Naive thymus-derived CD8-positive, alpha-beta T cell (primary cell): ENCODE measurements around the gene CENATAC. TPM values are rescaled to one million over a fixed set of nuclear protein-coding genes. Genes with fewer than 3 reads are reported as not detected.
"Not testable (repeated sequence)": the region's sequence is repeated elsewhere in the genome, so short reads cannot be mapped to it uniquely, and the experiment has no call there.

Experiments used
- ATAC-seq, 2 donors: fragments of 150-1000 bp; cut with Tn5 transposase in 1 of 2; sonication (Bioruptor Pico), chemical (Tn5 transposase) in 1 of 2; 1 replicate in 1 of 2; 2 replicates in 1 of 2; pipeline ENCODE4 v1.10.0; 2021; ENCODE audit warnings: mild to moderate bottlenecking in 2 of 2, moderate library complexity in 2 of 2
- POLR2A ChIA-PET: fragments of 350-600 bp; sonication (Branson Sonifier 250); formaldehyde crosslinking; loops from one replicate; lab custom pipeline; 2021; ENCODE audit warnings: antibody characterized with exemption; lab: Charles Lee
- DNase-seq, 10 donors: peaks; one replicate each; pipeline versions ENCODE4 v3.0.0 to v3.0.0-alpha.2; 2020 to 2022
- H3K27ac Mint-ChIP-seq, 10 donors: one replicate each; pipeline ENCODE4 v1.8.0; 2020 to 2022; ENCODE audit warnings: mild to moderate bottlenecking in 10 of 10, mixed read lengths in 10 of 10, moderate library complexity in 4 of 10, inconsistent platforms in 1 of 10
- H3K27me3 Mint-ChIP-seq, 5 donors: one replicate each; pipeline ENCODE4 v1.8.0; 2021 to 2022; ENCODE audit warnings: mixed read lengths in 5 of 5
- H3K36me3 Mint-ChIP-seq, 3 donors: one replicate each; pipeline ENCODE4 v1.8.0; 2020 to 2022; ENCODE audit warnings: mixed read lengths in 3 of 3, mild to moderate bottlenecking in 2 of 3, inconsistent platforms in 1 of 3
- H3K4me1 Mint-ChIP-seq, 4 donors: one replicate each; pipeline ENCODE4 v1.8.0; 2021 to 2022; ENCODE audit warnings: mixed read lengths in 4 of 4
- H3K4me3 Mint-ChIP-seq, 10 donors: one replicate each; pipeline ENCODE4 v1.8.0; 2020 to 2022; ENCODE audit warnings: mild to moderate bottlenecking in 10 of 10, mixed read lengths in 10 of 10, moderate library complexity in 6 of 10, inconsistent platforms in 1 of 10
- H3K9me3 Mint-ChIP-seq, 9 donors: one replicate each; pipeline ENCODE4 v1.8.0; 2020 to 2022; ENCODE audit warnings: mixed read lengths in 9 of 9, mild to moderate bottlenecking in 3 of 9, inconsistent platforms in 1 of 9, moderate library complexity in 1 of 9
- polyA plus RNA-seq, 3 donors: library from polyadenylated mRNA; unstranded; fragments of 300-500 nt; fragmentation: Illumina TruSeq; gene quantifications; one replicate each; pipeline ENCODE4 v1.2.3, GENCODE V29; 2021
- total RNA-seq, 8 experiments: library from RNA in 2 of 8; stranded (reverse) in 2 of 8; gene quantifications; one replicate each; pipeline ENCODE4 v1.2.3 and lab custom pipeline; 2021 to 2026

The CENATAC gene, protein sequence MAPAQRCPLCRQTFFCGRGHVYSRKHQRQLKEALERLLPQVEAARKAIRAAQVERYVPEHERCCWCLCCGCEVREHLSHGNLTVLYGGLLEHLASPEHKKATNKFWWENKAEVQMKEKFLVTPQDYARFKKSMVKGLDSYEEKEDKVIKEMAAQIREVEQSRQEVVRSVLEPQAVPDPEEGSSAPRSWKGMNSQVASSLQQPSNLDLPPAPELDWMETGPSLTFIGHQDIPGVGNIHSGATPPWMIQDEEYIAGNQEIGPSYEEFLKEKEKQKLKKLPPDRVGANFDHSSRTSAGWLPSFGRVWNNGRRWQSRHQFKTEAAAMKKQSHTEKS
- 100 to 1,000 TPM; 141 to 144 TPM for total RNA-seq
- 1 to 10 TPM; 6.1 to 9.1 (median 8.7) TPM for polyA plus RNA-seq
- total RNA-seq (lab: John Stamatoyannopoulos, UW): 43.6 to 111 (median 66.9) reads per million in 6 experiments

DNA sequence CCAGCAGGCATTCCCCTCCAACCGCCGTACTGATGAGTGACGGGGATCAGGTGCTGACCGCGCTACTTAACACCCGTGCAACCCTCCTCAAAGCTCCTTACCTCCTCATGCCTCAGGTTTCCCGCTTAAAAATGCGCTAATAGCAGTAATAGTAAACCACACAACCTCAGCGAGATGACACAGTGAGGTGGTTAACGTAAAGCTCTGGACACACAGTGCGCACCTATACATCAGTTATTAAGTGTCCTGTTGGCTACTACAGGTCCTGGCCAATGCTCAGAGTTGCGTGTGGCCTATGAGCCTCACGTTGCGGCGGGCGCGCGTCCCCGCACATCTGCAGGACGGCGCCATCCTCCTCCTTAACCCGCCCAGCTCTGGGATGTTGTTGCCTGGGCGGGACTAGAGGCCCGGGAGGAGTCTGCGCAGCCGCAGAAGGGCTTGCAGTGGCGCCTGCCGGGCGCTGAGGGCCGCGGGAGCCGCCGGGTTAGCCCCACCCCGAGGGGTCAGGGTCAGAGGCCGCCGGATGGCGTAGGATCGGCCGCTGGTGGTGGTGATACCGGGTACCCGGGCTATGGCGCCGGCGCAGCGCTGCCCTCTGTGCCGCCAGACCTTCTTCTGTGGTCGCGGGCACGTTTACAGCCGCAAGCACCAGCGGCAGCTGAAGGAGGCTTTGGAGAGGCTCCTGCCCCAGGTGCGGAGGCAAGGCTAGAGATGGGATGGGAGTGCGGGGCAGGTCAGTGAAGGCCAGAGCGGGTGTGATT is at the start of gene CENATAC:
Gene CENATAC (plus strand): TSS at position 512 of the 761 bp plus-strand sequence. CDS start 60 bp downstream, at position 572.
- POLR2A ChIA-PET: interaction anchor here (0.5 to 3.0 kb wide), 27 partner anchors 18 to 561 kb away, joined by 3 to 59 read pairs (median 4); partner anchors contain the start of genes DDX6, DPAGT1, FOXR1 and HINFP
- H3K27ac Mint-ChIP-seq: peak within 1 kb of the TSS; percentile 89 to 99 (median 97)
- DNase-seq: peak; percentile 90 to 96 (median 94)
- H3K36me3 Mint-ChIP-seq: peaks cover 0 to 36% (median 8%) of the 10 kb centered on the region in 3 donors
- H3K4me3 Mint-ChIP-seq: peak within 1 kb of the TSS; percentile 88 to 99 (median 98)
- H3K4me1 Mint-ChIP-seq: peaks cover 13 to 48% (median 45%) of the 10 kb centered on the region in 4 donors
- ATAC-seq: peak; percentile 93
- H3K9me3 Mint-ChIP-seq: no peaks in the 10 kb centered on the region
- no peaks in the 10 kb centered on the region for H3K27me3 Mint-ChIP-seq

DNA sequence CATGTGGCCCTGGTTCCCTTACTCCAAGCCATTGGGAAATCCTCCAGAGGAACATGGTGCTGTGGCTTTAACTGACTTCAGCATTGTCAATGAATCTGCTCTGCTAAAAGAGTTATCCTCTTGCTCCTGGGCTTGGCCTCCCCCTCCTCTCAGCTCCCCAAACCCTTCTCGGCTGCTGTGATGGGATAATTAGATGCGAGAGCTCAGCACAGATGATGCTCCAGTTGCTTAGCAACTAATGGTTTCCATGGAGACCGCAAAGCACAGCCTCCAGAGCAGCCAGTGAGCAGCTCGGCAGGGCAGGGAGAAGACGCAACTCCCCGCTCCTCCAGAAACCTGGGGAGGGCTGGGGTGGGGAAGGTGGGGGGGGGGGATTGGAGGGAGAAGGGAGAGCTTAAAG is 44.7 kb upstream of the CENATAC start:
- POLR2A ChIA-PET: interaction anchor here (0.6 to 2.3 kb wide), 2 partner anchors 162 to 273 kb away, joined by 3 to 6 read pairs; partner anchors contain the start of gene DDX6
- DNase-seq (no peak), ATAC-seq (no peak)
- H3K4me1 Mint-ChIP-seq: peaks cover 4 to 15% (median 11%) of the 10 kb centered on the region in 4 donors
- peaks cover 0 to 11% (median 0%) of the 10 kb centered on the region in 5 donors for H3K27me3 Mint-ChIP-seq
- peak overlapping the region in 1 of 10 donors; percentile 51 for H3K27ac Mint-ChIP-seq
- no peaks in the 10 kb centered on the region for H3K36me3 Mint-ChIP-seq
- no peak overlapping the region for H3K4me3 Mint-ChIP-seq
- no peaks in the 10 kb centered on the region for H3K9me3 Mint-ChIP-seq

DNA sequence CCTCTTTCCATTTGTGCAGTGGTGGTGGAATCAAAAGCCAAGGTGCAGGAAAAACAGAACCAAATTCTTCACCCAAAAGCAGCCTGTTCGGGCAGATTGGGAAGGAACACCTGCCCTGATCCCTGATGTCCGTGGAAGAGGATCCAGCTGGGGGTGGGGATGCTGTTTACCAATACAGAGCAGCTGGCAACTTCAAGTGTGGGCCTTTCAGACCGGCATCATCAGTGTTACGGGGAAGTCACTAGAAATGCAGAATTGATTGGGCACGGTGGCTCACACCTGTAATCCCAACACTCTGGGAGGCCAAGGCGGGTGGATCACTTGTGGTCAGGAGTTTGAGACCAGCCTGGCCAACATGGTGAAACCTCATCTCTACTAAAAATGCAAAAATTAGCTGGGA is 44.0 kb upstream of the CENATAC start:
- not testable (repeated sequence) for H3K4me3 Mint-ChIP-seq, H3K9me3 Mint-ChIP-seq, ATAC-seq, H3K36me3 Mint-ChIP-seq, DNase-seq
- POLR2A ChIA-PET: interaction anchor here (0.6 to 2.3 kb wide), 2 partner anchors 163 to 274 kb away, joined by 3 to 6 read pairs; partner anchors contain the start of gene DDX6
- Mint-ChIP-seq H3K4me1 (peaks cover 4 to 15% (median 11%) of the 10 kb centered on the region in 4 donors), H3K27me3 (peaks cover 0 to 11% (median 0%) of the 10 kb centered on the region in 5 donors), H3K27ac (peak overlapping the region in 1 of 10 donors; percentile 32)

DNA sequence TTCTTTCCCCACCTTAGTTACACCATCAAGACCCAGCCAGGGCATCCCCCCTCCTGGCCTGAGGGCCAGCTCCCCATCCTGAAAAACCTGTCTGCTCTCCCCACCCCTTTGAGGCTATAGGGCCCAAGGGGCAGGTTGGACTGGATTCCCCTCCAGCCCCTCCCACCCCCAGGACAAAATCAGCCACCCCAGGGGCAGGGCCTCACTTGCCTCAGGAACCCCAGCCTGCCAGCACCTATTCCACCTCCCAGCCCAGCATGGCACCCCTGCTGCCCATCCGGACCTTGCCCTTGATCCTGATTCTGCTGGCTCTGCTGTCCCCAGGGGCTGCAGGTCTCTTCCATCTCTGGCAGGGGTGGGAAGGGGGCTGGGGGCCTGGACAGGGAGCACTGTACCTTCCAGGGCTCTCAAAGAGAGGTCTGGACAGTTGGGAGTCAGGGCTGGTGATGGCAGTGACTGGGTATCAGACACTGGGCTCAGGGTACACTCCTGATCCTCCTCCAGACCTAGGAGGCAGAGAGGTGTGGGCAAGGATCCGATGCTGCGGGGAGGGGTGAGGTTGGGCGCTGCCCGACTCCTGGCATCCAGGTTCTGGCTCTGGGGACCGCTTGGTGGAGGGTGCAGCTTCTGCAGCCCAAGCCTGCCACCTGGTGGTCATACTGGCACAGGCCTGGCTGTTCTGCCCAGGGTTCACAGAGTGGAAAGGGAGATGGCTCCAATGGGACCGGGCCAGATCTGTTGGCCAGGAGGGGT is 41.7 kb upstream of the CENATAC start, which contains the start of gene UPK2:
Gene UPK2 (plus strand): TSS at position 205 of the 753 bp plus-strand sequence. CDS start 53 bp downstream, at position 258.
- H3K9me3 Mint-ChIP-seq: no peaks in the 10 kb centered on the region
- H3K4me3 Mint-ChIP-seq: peak within 1 kb of the TSS in 2 of 10 donors; percentile 4 to 30
- no peaks in the 10 kb centered on the region for H3K36me3 Mint-ChIP-seq
- H3K27me3 Mint-ChIP-seq: peaks cover 0 to 11% (median 0%) of the 10 kb centered on the region in 5 donors
- peak within 1 kb of the TSS in 8 of 10 donors; percentile 36 to 81 (median 59) for H3K27ac Mint-ChIP-seq
- POLR2A ChIA-PET: interaction anchor here (1.0 to 2.0 kb wide), 4 partner anchors 27 to 50 kb away, joined by 3 to 8 read pairs (median 4); partner anchors contain the start of gene BCL9L
- ATAC-seq (peak; percentile 99 to 100), DNase-seq (peak; percentile 77 to 93 (median 87))
- peaks cover 4 to 15% (median 11%) of the 10 kb centered on the region in 4 donors for H3K4me1 Mint-ChIP-seq

DNA sequence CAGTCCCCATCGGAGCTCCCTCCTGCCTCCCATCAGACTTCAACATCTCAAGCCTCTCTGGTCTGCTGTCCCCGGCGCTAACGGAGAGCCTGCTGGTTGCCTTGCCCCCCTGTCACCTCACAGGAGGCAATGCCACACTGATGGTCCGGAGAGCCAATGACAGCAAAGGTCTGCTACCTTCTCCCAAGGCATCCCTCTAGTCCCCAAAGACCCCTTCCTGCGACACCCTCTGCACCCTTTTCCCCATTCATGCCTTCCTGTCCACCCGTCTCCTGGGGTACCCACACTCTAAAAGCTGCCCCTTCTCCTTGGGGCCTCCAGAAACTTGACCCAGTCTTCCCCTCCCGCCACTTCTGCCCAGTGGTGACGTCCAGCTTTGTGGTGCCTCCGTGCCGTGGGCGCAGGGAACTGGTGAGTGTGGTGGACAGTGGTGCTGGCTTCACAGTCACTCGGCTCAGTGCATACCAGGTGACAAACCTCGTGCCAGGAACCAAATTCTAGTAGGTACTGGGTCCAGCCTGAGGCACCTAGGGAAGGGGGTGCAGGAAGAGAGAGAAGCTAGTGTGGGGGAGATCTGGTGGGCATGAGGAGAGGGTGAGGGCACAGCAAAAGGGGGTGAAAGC is 41.0 kb upstream of the CENATAC start:
- Mint-ChIP-seq H3K27me3 (peaks cover 0 to 11% (median 0%) of the 10 kb centered on the region in 5 donors), H3K9me3 (no peaks in the 10 kb centered on the region), H3K27ac (peak overlapping the region in 3 of 10 donors; percentile 22 to 81 (median 80)), H3K36me3 (no peaks in the 10 kb centered on the region), H3K4me3 (no peak overlapping the region), H3K4me1 (peaks cover 4 to 15% (median 11%) of the 10 kb centered on the region in 4 donors)
- POLR2A ChIA-PET: interaction anchor here (0.5 to 2.0 kb wide), 6 partner anchors 27 to 170 kb away, joined by 3 to 8 read pairs (median 3); partner anchors contain the start of gene BCL9L
- ATAC-seq: no peak
- no peak for DNase-seq

DNA sequence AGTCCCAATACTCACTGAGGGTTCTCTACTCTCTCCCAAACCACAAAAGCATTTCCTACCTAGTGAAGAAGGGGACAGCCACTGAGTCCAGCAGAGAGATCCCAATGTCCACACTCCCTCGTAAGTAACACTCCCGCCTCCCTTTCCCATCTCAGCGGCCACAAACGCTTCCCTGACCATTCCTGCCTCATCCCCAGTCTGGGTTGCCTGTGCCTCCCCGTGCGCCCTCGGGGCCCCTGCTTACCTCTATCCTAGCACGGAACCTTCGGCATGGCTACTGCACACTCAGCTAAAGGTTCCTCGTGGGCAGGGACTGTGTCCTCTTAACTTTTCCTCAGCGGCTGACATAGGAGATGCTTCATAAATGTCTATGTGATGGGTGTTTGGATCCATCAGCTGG is 40.4 kb upstream of the CENATAC start:
- POLR2A ChIA-PET: interaction anchor here (1.0 to 2.0 kb wide), 2 partner anchors 31 to 51 kb away, joined by 3 to 5 read pairs; partner anchors contain the start of gene BCL9L
- Mint-ChIP-seq H3K36me3 (no peaks in the 10 kb centered on the region), H3K4me3 (no peak overlapping the region), H3K27ac (peak overlapping the region in 1 of 10 donors; percentile 40), H3K9me3 (no peaks in the 10 kb centered on the region), H3K4me1 (peaks cover 4 to 15% (median 11%) of the 10 kb centered on the region in 4 donors), H3K27me3 (peaks cover 0 to 11% (median 2%) of the 10 kb centered on the region in 5 donors)
- DNase-seq (no peak), ATAC-seq (no peak)

- Mint-ChIP-seq H3K27ac (peak overlapping the region in 1 of 10 donors; percentile 40), H3K4me3 (no peak overlapping the region), H3K27me3 (peaks cover 0 to 11% (median 2%) of the 10 kb centered on the region in 5 donors), H3K36me3 (no peaks in the 10 kb centered on the region), H3K4me1 (peaks cover 4 to 15% (median 11%) of the 10 kb centered on the region in 4 donors), H3K9me3 (no peaks in the 10 kb centered on the region)
- POLR2A ChIA-PET: interaction anchor here (1.0 to 2.0 kb wide), 3 partner anchors 32 to 59 kb away, joined by 3 to 5 read pairs (median 3); partner anchors contain the start of gene BCL9L
- ATAC-seq: no peak
- DNase-seq: no peak
Observed at GRCh38 chr11:118957968-118958367, 40.0 kb upstream of the CENATAC start.

DNA sequence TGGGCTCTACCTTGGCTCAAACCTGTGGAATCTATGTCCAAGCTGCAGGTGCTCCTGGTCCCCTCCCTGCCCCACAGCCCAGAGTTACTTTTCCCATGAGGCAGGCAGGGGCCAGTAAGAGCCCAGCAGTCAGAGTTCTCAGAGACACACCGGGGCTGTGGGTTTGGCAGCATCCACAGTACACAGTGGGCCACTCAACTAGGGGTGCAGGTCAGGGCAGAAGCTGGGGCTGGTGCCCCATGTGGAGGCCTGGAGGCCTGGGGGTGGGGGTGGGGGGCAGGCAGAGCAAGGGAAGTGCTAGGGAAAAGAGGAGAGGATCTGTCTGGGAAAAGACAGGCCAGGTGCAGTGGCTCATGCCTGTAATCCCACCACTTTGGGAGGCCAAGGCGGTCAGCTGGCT is 39.4 kb upstream of the CENATAC start:
- no peak overlapping the region for H3K27ac Mint-ChIP-seq
- no peak for DNase-seq
- no peak overlapping the region for H3K4me3 Mint-ChIP-seq
- peaks cover 4 to 15% (median 11%) of the 10 kb centered on the region in 4 donors for H3K4me1 Mint-ChIP-seq
- H3K27me3 Mint-ChIP-seq: peaks cover 0 to 11% (median 2%) of the 10 kb centered on the region in 5 donors
- H3K9me3 Mint-ChIP-seq: no peaks in the 10 kb centered on the region
- POLR2A ChIA-PET: interaction anchor here (1.1 kb wide), 1 partner anchor 59 kb away, joined by 3 read pairs; no protein-coding TSS in a partner anchor
- no peaks in the 10 kb centered on the region for H3K36me3 Mint-ChIP-seq
- ATAC-seq: no peak

- no peaks in the 10 kb centered on the region for H3K36me3 Mint-ChIP-seq
- POLR2A ChIA-PET: no interaction called here
- peaks cover 4 to 15% (median 7%) of the 10 kb centered on the region in 4 donors for H3K4me1 Mint-ChIP-seq
- DNase-seq (no peak), ATAC-seq (no peak)
- no peak overlapping the region for H3K27ac Mint-ChIP-seq
- H3K27me3 Mint-ChIP-seq: peaks cover 0 to 2% (median 0%) of the 10 kb centered on the region in 5 donors
- no peaks in the 10 kb centered on the region for H3K9me3 Mint-ChIP-seq
- no peak overlapping the region for H3K4me3 Mint-ChIP-seq
Observed at GRCh38 chr11:118961189-118961588, 36.7 kb upstream of the CENATAC start.

GRCh38 chr11:118961591-118961990 is 36.3 kb upstream of the CENATAC start:
- Mint-ChIP-seq H3K27me3 (peaks cover 0 to 2% (median 0%) of the 10 kb centered on the region in 5 donors), H3K4me1 (peaks cover 0 to 11% (median 4%) of the 10 kb centered on the region in 4 donors), H3K4me3 (no peak overlapping the region), H3K27ac (no peak overlapping the region), H3K36me3 (no peaks in the 10 kb centered on the region), H3K9me3 (no peaks in the 10 kb centered on the region)
- DNase-seq (no peak), ATAC-seq (no peak)
- POLR2A ChIA-PET: interaction anchor here (0.6 to 0.7 kb wide), 3 partner anchors 10 to 51 kb away, joined by 3 to 5 read pairs (median 4); no protein-coding TSS in a partner anchor

DNA sequence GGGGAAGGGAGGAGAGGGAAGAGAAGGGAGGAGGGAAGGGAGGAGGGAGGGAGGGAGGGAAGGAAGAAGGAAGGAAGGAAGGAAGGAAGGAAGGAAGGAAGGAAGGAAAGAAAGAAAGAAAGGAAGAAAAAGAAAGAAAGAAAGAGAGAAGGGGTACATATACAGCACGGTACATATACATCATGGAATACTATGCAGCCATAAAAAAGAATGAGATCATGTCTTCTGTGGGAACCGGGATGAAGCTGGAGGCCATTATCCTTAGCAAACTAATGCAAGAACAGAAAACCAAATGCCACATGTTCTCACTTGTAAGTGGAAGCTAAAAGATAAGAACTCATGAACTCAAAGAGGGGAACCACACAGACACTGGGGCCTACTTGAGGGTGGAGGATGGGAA is 28.4 kb upstream of the CENATAC start:
- POLR2A ChIA-PET, H3K36me3 Mint-ChIP-seq, H3K27ac Mint-ChIP-seq, H3K9me3 Mint-ChIP-seq, ATAC-seq, H3K4me1 Mint-ChIP-seq, H3K4me3 Mint-ChIP-seq, DNase-seq: not testable (repeated sequence)
- peaks cover 4 to 25% (median 13%) of the 10 kb centered on the region in 5 donors for H3K27me3 Mint-ChIP-seq
